ENCODE measurements around the gene PITPNM3. TPM values are rescaled to one million over a fixed set of nuclear protein-coding genes. Genes with fewer than 3 reads are reported as not detected.
"Not testable (repeated sequence)": the region's sequence is repeated elsewhere in the genome, so short reads cannot be mapped to it uniquely, and the experiment has no call there.

PITPNM3 gene
- total RNA-seq, 1 donor from 2014 or later, result 4.3 TPM

- ATAC-seq (peak; percentile 83), DNase-seq (ENCODE audit: low spot score) (peak; percentile 33)
- intact Hi-C loops (cut with DNase I), result no loop called here
Observed at GRCh38 chr17:6492892-6493674, 63.3 kb downstream of the PITPNM3 start.

- DNase-seq (ENCODE audit: low spot score), result peak; percentile 14
- no peak for ATAC-seq
- intact Hi-C loops (cut with DNase I), result no loop called here
Observed at GRCh38 chr17:6491071-6491700, 65.2 kb downstream of the PITPNM3 start.

DNA sequence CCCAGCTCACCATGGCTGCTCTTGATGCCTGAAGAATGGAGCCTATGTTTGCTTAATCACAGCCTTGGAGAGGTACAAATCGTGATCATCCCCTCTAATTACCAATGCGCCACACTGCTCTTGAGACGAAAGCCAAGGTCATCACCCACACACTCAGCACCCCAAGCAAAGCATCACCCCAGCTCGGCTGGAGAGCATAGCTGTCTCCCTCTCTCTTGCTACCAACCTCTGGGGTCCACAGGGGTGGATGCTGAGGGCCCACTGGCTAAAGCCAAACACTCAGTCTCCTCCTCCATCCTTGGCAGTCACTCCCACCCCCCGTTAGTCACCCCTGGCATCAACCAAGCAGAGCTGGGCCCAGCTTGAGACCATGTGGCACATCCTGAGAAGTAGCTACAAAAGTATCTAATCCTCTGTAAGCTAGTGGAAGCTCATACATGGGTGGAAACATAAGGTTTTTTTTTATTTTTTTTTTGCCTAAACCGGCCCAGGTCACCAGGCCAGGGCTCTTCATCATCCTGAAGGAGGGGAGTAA is 67.3 kb downstream of the PITPNM3 start:
- no peak for ATAC-seq
- no peak for DNase-seq (ENCODE audit: low spot score)

DNA sequence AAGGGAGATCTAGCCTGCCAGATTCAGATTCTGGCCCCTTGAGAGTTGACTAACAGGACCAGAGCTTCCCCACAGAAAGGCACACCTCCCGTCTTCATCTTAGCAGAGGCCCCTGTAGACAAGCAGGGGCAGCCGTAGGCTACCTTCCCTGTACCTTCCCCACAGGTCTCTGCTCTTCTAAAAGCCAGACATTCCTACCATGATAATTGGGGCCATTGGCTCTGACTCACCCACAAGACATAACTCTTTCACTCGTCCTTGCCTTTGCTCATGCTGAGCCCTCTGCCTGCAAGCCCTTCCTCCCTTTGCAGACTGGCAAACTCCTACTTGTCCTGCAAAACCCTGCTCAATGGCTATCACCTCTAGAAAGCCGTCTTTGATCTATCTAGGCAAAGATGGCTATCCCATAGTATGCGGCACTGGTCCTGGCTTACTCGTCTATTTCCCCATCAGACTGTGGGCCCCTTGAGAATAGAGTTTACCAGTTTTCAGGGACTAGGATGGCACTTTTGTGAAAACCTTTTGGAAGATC is 68.3 kb downstream of the PITPNM3 start:
- intact Hi-C loops (cut with DNase I), result no loop called here
- DNase-seq (ENCODE audit: low spot score), result no peak
- ATAC-seq, result no peak

More for the DNA sequence above, 67.3 kb downstream of the PITPNM3 start:
- intact Hi-C loops (cut with DNase I), result no loop called here

GRCh38 chr17:6487251-6488007 is 68.9 kb downstream of the PITPNM3 start:
- DNase-seq (ENCODE audit: low spot score) (no peak), ATAC-seq (no peak)
- intact Hi-C loops (cut with DNase I), result no loop called here

GRCh38 chr17:6485646-6486412 is 70.5 kb downstream of the PITPNM3 start:
- intact Hi-C loops (cut with DNase I), result no loop called here
- ATAC-seq (no peak), DNase-seq (ENCODE audit: low spot score) (no peak)

DNA sequence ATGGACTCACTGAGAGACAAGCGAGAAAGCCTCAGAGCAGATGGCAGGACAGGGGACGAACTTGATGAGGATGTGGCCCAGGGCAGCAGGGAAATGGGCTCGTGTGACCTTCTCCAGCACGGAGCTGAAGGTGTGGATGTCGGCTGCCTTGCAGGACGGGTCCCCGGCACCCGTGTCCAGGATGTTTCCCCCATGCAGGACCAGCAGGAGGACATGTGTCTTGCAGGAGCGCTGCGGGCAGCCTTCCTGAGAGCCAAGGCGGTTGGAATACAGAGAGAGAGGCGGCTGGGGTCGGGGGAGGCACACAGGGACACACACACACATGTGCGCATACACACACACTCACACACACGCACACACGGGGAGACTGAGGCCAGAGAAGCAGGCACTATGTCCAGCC is 72.8 kb downstream of the PITPNM3 start:
- no peak for DNase-seq (ENCODE audit: low spot score)
- no peak for ATAC-seq
- intact Hi-C loops (cut with DNase I), result no loop called here

DNA sequence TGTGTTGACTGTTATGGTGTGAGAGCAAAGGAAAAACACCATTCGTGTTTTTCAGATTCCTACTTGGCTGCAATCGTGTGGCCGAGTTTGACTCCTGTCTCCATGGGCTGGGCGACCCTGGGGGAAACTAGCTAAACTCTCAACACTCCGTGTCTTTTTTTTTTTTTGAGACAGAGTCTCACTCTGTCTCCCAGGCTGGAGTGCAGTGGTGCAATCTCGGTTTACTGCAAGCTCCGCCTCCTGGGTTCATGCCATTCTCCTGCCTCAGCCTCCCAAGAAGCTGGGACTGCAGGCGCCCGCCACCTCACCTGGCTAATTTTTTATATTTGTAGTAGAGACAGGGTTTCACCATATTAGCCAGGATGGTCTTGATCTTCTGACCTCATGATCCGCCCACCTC is 73.6 kb downstream of the PITPNM3 start:
- intact Hi-C loops (cut with DNase I); DNase-seq (ENCODE audit: low spot score); ATAC-seq: not testable (repeated sequence)

- intact Hi-C loops (cut with DNase I), result no loop called here
- no peak for ATAC-seq
- DNase-seq (ENCODE audit: low spot score), result no peak
Observed at GRCh38 chr17:6482105-6482455, 74.3 kb downstream of the PITPNM3 start.

DNA sequence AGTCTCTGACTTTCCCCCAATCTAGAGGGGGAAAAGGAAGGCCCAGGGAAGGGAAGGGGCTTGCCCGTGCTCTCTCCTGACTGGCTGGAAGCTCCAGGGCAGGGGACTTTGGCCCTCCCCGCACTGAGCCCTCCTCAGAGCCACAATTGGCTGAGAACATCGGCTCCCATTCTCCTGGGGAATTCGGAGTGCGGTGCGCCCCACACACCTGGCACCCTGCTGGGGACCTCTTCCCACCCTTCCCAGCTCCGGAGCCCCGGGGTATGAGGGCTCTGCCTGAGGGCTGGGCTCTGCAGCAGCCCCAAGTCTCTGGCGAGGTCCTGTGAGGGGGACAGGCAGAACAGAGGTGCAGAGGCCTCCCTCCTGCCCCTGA is 76.1 kb downstream of the PITPNM3 start:
- intact Hi-C loops (cut with DNase I), result no loop called here
- ATAC-seq, result no peak
- no peak for DNase-seq (ENCODE audit: low spot score)

- ATAC-seq, result no peak
- no peak for DNase-seq (ENCODE audit: low spot score)
- intact Hi-C loops (cut with DNase I), result no loop called here
Observed at GRCh38 chr17:6479622-6480302, 76.6 kb downstream of the PITPNM3 start.

DNA sequence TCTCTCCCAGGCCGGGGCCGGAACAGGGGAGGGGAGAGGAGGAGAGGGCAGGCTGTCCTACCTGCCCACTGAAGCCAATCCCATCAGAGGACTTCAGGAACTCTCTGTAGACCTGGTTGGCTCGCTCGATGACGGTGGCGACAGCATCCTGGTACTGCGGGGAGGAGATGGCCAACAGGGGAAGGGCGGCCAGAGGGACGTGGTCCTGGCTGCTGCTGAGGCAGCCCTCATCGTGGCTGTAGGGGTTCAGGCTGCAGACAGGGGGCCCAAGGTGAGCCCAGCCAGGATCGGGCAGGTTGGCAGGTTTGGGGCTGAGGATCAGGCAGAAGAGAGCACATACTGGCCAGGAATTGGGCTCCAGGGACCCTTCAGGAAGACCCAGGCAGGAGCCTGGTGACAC is 77.9 kb downstream of the PITPNM3 start:
- intact Hi-C loops (cut with DNase I), result no loop called here
- ATAC-seq (no peak), DNase-seq (ENCODE audit: low spot score) (no peak)

GRCh38 chr17:6477831-6478383 is 78.4 kb downstream of the PITPNM3 start:
- DNase-seq (ENCODE audit: low spot score) (no peak), ATAC-seq (no peak)
- intact Hi-C loops (cut with DNase I), result no loop called here

DNA sequence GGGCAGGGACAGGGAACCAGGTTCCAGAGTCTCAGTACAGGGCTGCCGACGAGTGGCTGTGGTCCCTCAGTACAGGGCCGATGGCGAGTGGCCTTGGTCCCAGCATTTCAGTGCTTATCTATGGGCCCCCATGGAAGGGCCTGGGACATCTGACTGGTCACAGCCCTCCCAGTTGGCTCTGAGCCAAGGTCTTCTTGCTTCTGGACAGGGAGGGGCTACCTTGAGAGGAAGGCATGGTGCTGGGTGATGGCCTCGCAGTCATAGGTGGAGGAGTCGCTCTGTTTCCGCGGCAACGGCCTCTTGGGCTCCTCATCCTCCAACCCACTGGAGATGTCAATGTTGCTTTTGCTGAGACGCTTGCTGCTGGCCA is 79.6 kb downstream of the PITPNM3 start:
- ATAC-seq, result no peak
- DNase-seq (ENCODE audit: low spot score), result no peak
- intact Hi-C loops (cut with DNase I), result no loop called here

DNA sequence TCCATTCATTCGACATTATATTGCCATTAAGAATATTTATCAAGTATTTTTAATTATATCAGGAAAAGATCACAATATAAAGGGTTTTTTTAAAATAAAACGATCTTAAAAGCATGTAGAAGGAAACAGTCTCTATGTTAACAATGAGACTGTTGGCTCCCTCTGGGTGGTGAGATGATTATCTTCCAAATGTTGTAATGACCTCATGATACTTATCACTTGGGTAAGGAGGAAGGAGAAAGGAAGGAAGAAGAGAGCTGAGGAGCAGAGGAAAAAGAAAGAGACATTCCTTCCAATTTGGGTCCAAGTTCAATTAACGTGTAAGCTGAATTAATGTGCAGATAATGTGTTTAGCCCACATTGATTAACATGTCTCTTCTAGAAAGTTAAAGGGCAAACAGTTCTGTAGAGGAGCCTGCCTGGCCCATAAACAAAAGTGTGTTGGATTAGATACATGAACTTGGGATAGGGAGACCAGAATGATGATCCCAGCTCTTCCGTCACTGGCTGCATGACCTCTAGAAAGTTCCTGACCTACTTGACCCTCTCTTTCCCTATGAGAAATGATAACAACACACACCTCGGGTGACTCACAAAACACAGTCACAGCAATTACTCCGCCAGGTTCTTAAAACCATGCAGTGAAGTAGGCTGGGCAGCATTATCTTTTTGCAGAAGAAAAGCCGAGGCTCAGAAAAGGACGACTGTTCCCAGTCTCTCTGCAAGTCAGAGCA is 80.1 kb downstream of the PITPNM3 start:
- ATAC-seq (no peak), DNase-seq (ENCODE audit: low spot score) (no peak)
- intact Hi-C loops (cut with DNase I), result no loop called here

GRCh38 chr17:6475411-6475810 is 80.9 kb downstream of the PITPNM3 start:
- ATAC-seq (no peak), DNase-seq (ENCODE audit: low spot score) (no peak)
- intact Hi-C loops (cut with DNase I), result no loop called here

DNA sequence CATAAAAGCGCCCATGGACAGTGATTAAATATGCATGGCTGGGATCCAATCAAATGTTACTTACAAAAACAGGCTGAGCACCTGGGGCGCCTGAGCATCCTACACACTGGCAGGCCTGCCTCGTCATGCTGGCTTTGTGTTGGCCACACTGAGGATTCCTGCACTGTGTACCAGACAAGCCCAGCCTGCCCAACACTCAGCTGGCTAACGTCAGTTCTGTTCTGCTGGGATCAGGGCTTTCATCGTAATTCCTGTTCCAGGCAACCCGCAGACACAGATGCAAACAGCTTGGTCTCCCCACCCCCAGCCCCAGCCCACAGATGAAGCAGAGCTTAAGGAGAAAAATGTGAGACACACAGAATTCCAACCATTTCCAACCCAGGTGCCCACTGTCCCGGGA is 81.4 kb downstream of the PITPNM3 start:
- no peak for DNase-seq (ENCODE audit: low spot score)
- intact Hi-C loops (cut with DNase I), result no loop called here
- no peak for ATAC-seq

GRCh38 chr17:6474376-6474775 is 82.0 kb downstream of the PITPNM3 start:
- ATAC-seq (no peak), DNase-seq (ENCODE audit: low spot score) (no peak)
- intact Hi-C loops (cut with DNase I), result no loop called here
